ENCODE data around the gene PHKG1. TPM values are rescaled to one million over a fixed set of nuclear protein-coding genes. Genes with fewer than 3 reads are reported as not detected.

Gene PHKG1
- polyA plus RNA-seq, 1 donor (not counting 4 experiments of a cell fraction or from before 2014, with no cell fraction given): 0.25 TPM

GRCh38 chr7:56053379-56053778 is 39.4 kb downstream of the PHKG1 start:
- peaks cover 16 to 18% of the 10 kb centered on the region in 2 experiments for H3K36me3 ChIP-seq (ENCODE audit: control insufficient read depth in 2 of 2, extremely low read depth in 1 of 2, insufficient read depth in 2 of 2, low read length in 2 of 2)
- DNase-seq (ENCODE audit: low read depth, low spot score) (no peak), FAIRE-seq (no peak)
- TF ChIP-seq EZH2 (IDR thresholded peaks at IDR 0.05; ENCODE audit: low read length) (no peak), CTCF (optimal IDR thresholded peaks at IDR 0.05 in 1 of 3, IDR thresholded peaks at IDR 0.05 in 1 of 3, conservative IDR thresholded peaks at IDR 0.05 in 1 of 3; ENCODE audit: extremely low read depth in 1 of 3, insufficient read depth in 2 of 3, low read length in 3 of 3) (no peak)
- peak overlapping the region; percentile 47 for H3K9ac ChIP-seq (ENCODE audit: control insufficient read depth, extremely low read depth, insufficient read depth, low read length)
- no peaks in the 10 kb centered on the region for H3K27me3 ChIP-seq (ENCODE audit: control insufficient read depth, extremely low read depth, insufficient read depth, low read length)
- no peaks in the 10 kb centered on the region for H3K9me1 ChIP-seq (ENCODE audit: control insufficient read depth, extremely low read depth, insufficient read depth, low read length)
- no peaks in the 10 kb centered on the region for H3K9me3 ChIP-seq (ENCODE audit: control insufficient read depth, low read depth, low read length)
- dilution Hi-C loops (cut with MboI; ENCODE audit: extremely low pct_ligation_motif_present, low sequenced_read_pairs): no loop called here
- H3K27ac ChIP-seq (ENCODE audit: control insufficient read depth, insufficient read depth, low read length): peak overlapping the region; percentile 84
- peak overlapping the region; percentile 92 for H3K4me2 ChIP-seq (ENCODE audit: control insufficient read depth, extremely low read depth, insufficient read depth, low read depth, low read length)
- H3K4me3 ChIP-seq (ENCODE audit: control insufficient read depth in 2 of 3, extremely low read depth in 1 of 3, insufficient read depth in 2 of 3, low read depth in 1 of 3, low read length in 3 of 3): peak overlapping the region in 2 of 3 experiments; percentile 43 to 77
- H2AFZ ChIP-seq (ENCODE audit: control insufficient read depth, low read length): no peak overlapping the region
- no peaks in the 10 kb centered on the region for H4K20me1 ChIP-seq (ENCODE audit: control insufficient read depth, extremely low read depth, insufficient read depth, low read length)
- peaks cover 27% of the 10 kb centered on the region for H3K4me1 ChIP-seq (ENCODE audit: control insufficient read depth, extremely low read depth, insufficient read depth, low read length)
- H3K79me2 ChIP-seq (ENCODE audit: control insufficient read depth, insufficient read depth, low read length): peaks cover 81% of the 10 kb centered on the region

GRCh38 chr7:56051339-56052191 is 41.2 kb downstream of the PHKG1 start, which contains the start of the genes CCT6A and PSPH:
Gene CCT6A, plus strand, starts transcription at chr7:56051765. Its CDS starts 84 bp downstream, at chr7:56051849.
Gene PSPH, minus strand, starts transcription at chr7:56051444. Its CDS starts 30,232 bp downstream, at chr7:56021212.
- dilution Hi-C loops (cut with MboI; ENCODE audit: extremely low pct_ligation_motif_present, low sequenced_read_pairs): no loop called here
- no peaks in the 10 kb centered on the region for H4K20me1 ChIP-seq (ENCODE audit: control insufficient read depth, extremely low read depth, insufficient read depth, low read length)
- no peaks in the 10 kb centered on the region for H3K9me1 ChIP-seq (ENCODE audit: control insufficient read depth, extremely low read depth, insufficient read depth, low read length)
- H3K27ac ChIP-seq (ENCODE audit: control insufficient read depth, insufficient read depth, low read length): peak within 1 kb of the TSS; percentile 84
- H3K9me3 ChIP-seq (ENCODE audit: control insufficient read depth, low read depth, low read length): no peaks in the 10 kb centered on the region
- H3K36me3 ChIP-seq (ENCODE audit: control insufficient read depth in 2 of 2, extremely low read depth in 1 of 2, insufficient read depth in 2 of 2, low read length in 2 of 2): peaks cover 9 to 12% of the 10 kb centered on the region in 2 experiments
- peak within 1 kb of the TSS; percentile 84 for H2AFZ ChIP-seq (ENCODE audit: control insufficient read depth, low read length)
- FAIRE-seq (no peak), DNase-seq (ENCODE audit: low read depth, low spot score) (peak; percentile 75)
- TF ChIP-seq EZH2 (IDR thresholded peaks at IDR 0.05; ENCODE audit: low read length) (no peak), CTCF (optimal IDR thresholded peaks at IDR 0.05 in 1 of 3, IDR thresholded peaks at IDR 0.05 in 1 of 3, conservative IDR thresholded peaks at IDR 0.05 in 1 of 3; ENCODE audit: extremely low read depth in 1 of 3, insufficient read depth in 2 of 3, low read length in 3 of 3) (no peak)
- H3K4me2 ChIP-seq (ENCODE audit: control insufficient read depth, extremely low read depth, insufficient read depth, low read depth, low read length): peak within 1 kb of the TSS; percentile 92
- H3K4me1 ChIP-seq (ENCODE audit: control insufficient read depth, extremely low read depth, insufficient read depth, low read length): peaks cover 27% of the 10 kb centered on the region
- peak within 1 kb of the TSS; percentile 98 for H3K9ac ChIP-seq (ENCODE audit: control insufficient read depth, extremely low read depth, insufficient read depth, low read length)
- no peaks in the 10 kb centered on the region for H3K27me3 ChIP-seq (ENCODE audit: control insufficient read depth, extremely low read depth, insufficient read depth, low read length)
- H3K79me2 ChIP-seq (ENCODE audit: control insufficient read depth, insufficient read depth, low read length): peaks cover 72% of the 10 kb centered on the region
- peak within 1 kb of the TSS; percentile 77 to 79 (median 77) for H3K4me3 ChIP-seq (ENCODE audit: control insufficient read depth in 2 of 3, extremely low read depth in 1 of 3, insufficient read depth in 2 of 3, low read depth in 1 of 3, low read length in 3 of 3)
